ENCODE measurements around the gene ZNF524. TPM values are rescaled to one million over a fixed set of nuclear protein-coding genes. Genes with fewer than 3 reads are reported as not detected.
A peak's percentile ranks its signal among the peaks of the same experiment; 100 is the strongest.

The ZNF524 gene
- total RNA-seq, 1 experiment from 2014 or later = 13.4 TPM

- no peak for DNase-seq (ENCODE audit: low read depth)
These were observed 19.2 kb downstream of the ZNF524 start for GRCh38 chr19:55619286-55619685.

- no peak for DNase-seq (ENCODE audit: low read depth)
These were observed 20.5 kb downstream of the ZNF524 start for GRCh38 chr19:55620410-55621204.

- DNase-seq (ENCODE audit: low read depth) = no peak
These were observed 21.2 kb downstream of the ZNF524 start for GRCh38 chr19:55621205-55621672.

GRCh38 chr19:55621673-55622231 lies 21.7 kb downstream of the ZNF524 start:
- DNase-seq (ENCODE audit: low read depth) = no peak

- no peak for DNase-seq (ENCODE audit: low read depth)
These were observed 22.3 kb downstream of the ZNF524 start for GRCh38 chr19:55622242-55622969.

- DNase-seq (ENCODE audit: low read depth) = no peak
These were observed 23.0 kb downstream of the ZNF524 start for GRCh38 chr19:55623130-55623529.

GRCh38 chr19:55623561-55623960 lies 23.5 kb downstream of the ZNF524 start:
- no peak for DNase-seq (ENCODE audit: low read depth)

- DNase-seq (ENCODE audit: low read depth) = peak; percentile 87
These were observed 24.3 kb downstream of the ZNF524 start, which contains the start of gene ZNF784 for GRCh38 chr19:55624109-55625003. Gene ZNF784 (minus strand): TSS chr19:55624566. CDS start chr19:55624561, 5 bp downstream.

- DNase-seq (ENCODE audit: low read depth) = no peak
These were observed 24.9 kb downstream of the ZNF524 start for GRCh38 chr19:55625004-55625326.

DNA sequence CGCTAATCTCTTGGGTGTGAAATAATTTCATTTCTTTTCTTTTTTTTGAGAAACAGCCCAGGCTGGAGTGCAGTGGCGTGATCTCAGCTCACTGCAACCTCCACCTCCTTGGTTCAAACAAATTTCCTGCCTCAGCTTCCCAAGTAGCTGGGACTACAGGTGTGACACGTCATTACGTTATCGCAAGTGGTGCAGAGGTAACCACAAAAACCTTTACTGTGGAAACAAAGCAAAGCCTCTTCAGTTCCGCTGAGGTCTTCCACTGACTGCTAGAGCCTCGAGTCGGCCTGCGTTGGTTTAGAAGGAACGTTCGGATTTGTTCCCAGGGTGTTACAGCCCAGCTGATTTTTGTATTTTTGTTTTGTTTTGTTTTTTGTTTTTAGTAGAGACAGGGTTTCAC lies 26.3 kb downstream of the ZNF524 start:
- DNase-seq (ENCODE audit: low read depth) = no peak

DNA sequence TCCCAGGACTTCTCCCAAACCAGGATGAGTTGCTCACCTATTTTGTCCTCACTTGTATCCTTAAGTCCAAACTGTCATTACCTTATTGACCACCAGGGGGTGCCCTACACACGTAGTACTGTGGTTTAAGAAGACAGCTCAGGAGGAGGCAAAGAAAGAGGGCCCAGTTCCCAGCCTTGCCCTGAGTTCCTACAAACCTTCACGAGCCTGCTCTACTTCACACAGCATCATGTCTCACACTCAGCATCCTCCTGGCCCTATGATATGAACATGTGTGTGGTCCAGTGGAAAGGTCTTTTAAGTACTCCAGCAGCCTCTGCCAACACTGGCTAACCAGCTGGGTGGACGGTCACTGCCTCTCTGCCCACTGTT lies 32.4 kb downstream of the ZNF524 start:
- DNase-seq (ENCODE audit: low read depth) = peak; percentile 88

DNA sequence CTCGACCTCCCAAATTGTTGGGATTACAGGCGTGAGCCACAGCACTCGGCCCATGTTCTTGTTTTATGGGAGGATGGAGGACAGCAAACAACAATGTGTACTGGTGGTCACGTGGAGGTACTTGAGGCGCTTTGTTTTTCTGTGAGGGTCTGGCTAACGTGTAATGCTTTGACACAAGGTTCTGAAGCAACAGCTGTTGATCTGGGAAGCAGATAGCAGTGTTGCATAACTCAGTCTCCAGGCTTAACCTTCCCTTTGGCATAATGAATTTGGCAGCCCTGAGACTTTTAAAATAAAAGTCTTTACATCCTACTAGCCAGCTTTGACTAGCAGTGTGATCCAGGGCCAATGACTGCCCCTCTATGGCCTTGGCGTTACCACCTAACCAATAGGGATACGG lies 33.8 kb downstream of the ZNF524 start:
- no peak for DNase-seq (ENCODE audit: low read depth)

DNA sequence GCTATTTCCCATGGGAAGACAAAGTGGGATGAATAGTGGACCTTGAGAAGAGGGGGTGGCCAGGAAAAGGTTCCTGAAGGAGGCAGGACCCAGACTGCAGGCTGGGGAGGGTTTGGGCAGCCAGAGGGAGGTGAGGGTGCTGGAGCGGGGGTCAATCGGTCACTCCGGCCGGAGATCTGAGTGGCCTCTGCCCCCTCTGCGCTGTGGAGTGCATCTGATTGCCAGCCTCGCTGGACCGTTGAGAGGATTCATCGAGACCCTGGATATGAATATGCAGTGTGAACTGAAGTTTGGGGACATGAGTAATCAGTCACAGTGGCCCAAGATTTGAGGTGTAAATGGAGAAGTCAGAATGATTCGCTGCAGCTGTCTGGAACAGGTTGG lies 35.2 kb downstream of the ZNF524 start:
- DNase-seq (ENCODE audit: low read depth) = no peak

DNA sequence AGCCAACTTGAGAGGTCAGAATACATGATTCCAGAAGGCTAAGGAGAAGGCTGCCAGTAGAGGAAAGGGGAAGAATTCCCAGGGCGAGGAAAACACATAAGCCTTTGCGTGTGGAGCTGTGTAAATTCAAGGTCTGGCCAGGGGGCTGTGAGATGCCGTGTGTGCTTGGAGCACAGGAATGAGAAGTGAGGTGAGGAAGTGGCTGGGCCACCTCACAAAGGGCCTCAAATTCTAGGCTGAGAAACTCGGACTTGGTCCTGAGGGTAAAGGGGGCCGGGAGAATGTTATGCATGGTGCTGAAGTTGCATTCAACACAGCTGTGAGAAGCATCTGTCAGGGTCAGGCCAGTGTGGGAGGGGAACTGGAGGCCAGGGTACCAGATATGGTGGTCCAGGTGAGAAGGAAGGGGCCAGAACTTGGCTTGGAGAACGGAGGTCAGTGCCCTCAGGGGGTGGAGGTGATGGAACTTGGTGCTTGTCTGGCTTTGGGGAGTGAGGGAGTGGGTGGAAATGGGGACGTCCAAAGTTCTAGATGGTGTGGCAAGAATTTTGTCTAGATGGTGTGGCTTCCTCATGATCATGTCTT lies 35.9 kb downstream of the ZNF524 start:
- no peak for DNase-seq (ENCODE audit: low read depth)

GRCh38 chr19:55636723-55637122 lies 36.6 kb downstream of the ZNF524 start:
- DNase-seq (ENCODE audit: low read depth) = no peak

- DNase-seq (ENCODE audit: low read depth) = no peak
These were observed 37.4 kb downstream of the ZNF524 start for GRCh38 chr19:55637534-55637933.

GRCh38 chr19:55638864-55639359 lies 38.8 kb downstream of the ZNF524 start:
- DNase-seq (ENCODE audit: low read depth) = peak; percentile 56

- DNase-seq (ENCODE audit: low read depth) = peak; percentile 78
These were observed 40.0 kb downstream of the ZNF524 start for GRCh38 chr19:55640043-55640576.

DNA sequence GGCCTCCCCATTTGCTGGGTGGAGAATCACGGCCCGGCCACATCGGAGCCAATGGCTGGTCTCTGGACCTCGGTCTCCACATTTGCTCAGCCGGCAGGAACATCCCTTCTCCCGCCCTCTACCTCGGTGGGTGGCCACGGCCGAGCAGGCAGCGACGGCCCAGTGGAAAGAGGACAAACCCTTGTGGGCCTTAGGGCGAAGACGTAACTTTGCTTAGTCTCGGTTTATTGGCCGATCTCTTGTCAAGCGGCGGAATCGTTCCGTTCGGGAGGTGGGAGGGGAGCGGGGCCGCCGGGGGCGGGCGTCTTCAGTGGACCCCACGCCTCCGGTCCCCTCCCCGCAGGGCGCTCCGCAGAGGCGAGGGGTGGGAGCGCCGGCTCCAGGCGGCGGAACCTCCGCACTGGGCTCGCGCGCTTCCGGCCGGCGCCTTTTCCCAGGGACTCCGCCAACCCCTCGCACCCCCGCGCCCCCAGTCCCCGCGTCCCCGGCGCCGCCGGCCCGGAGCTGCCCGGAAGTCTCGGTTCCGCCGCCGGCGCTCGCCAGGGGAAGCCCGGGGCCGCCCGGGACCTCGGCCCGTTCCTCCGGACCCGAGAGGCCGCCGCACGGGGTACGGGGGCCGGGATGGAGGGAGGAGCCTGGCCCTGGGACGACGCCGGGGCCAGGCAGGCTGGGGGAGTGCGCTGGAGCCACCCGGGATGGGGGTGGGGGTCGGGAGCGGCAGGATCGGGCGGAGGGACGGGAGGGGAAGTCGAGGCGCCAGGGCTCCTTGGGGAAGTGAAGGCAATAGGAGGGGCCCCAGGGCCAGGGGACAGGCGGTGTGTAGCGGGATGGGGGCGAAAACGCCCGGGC lies 40.7 kb downstream of the ZNF524 start, which contains the start of gene ZNF580:
ZNF580 (plus strand) TSS at position 426 of the 849 bp plus-strand sequence. CDS start 1,507 bp downstream, outside the sequence.
- peak; percentile 69 for DNase-seq (ENCODE audit: low read depth)
